Upper lobe of right lung (tissue), 1 donor: Measurements from ENCODE around the gene SNX13. TPM values are rescaled to one million over a fixed set of nuclear protein-coding genes. Genes with fewer than 3 reads are reported as not detected.

Experiments used
- ATAC-seq: fragments of 200-7000 bp; cut with Tn5 transposase; one replicate; pipeline ENCODE4 v1.9.1; 2020; ENCODE audit warnings: mild to moderate bottlenecking, moderate library complexity
- DNase-seq: peaks from one replicate; pipeline ENCODE4 v3.0.0-alpha.2; 2020
- H3K27ac ChIP-seq: fragments of 200-600 bp; one replicate; pipeline ENCODE4 v1.8.0; 2022
- H3K27me3 ChIP-seq: fragments of 200-600 bp; one replicate; pipeline ENCODE4 v1.8.0; 2022; ENCODE audit warnings: mild to moderate bottlenecking
- H3K36me3 ChIP-seq: fragments of 200-600 bp; one replicate; pipeline ENCODE4 v1.8.0; 2022
- H3K4me1 ChIP-seq: fragments of 200-600 bp; one replicate; pipeline ENCODE4 v1.8.0; 2022
- H3K4me3 ChIP-seq: fragments of 200-600 bp; one replicate; pipeline ENCODE4 v1.8.0; 2022; ENCODE audit warnings: mild to moderate bottlenecking
- H3K9me3 ChIP-seq: fragments of 200-600 bp; one replicate; pipeline ENCODE4 v1.8.0; 2022
- intact Hi-C: fragments of 100-400 bp; cut with DNase I; formaldehyde crosslinking; loops from one replicate; pipeline ENCODE4 v1.11.0; 2022
- total RNA-seq: library from RNA; stranded (reverse); fragmentation: NEBNext Ultra II Directional; extraction: Animal tissue kit (Norgen Biotek cat#: 25700); gene quantifications from one replicate; pipeline ENCODE4 v1.2.1, GENCODE V29; 2021
- TF ChIP-seq, protein P1 (sequence below): fragments of 200-600 bp; IDR thresholded peaks from one replicate; pipeline ENCODE4 v1.8.0; 2022; ENCODE audit warnings: antibody characterized with exemption
- donor health status: DM: no; HTN: yes; CAD: no; lungs with severe emphysema.

Gene SNX13
- total RNA-seq, 1 donor from 2014 or later: 47.0 TPM

DNA sequence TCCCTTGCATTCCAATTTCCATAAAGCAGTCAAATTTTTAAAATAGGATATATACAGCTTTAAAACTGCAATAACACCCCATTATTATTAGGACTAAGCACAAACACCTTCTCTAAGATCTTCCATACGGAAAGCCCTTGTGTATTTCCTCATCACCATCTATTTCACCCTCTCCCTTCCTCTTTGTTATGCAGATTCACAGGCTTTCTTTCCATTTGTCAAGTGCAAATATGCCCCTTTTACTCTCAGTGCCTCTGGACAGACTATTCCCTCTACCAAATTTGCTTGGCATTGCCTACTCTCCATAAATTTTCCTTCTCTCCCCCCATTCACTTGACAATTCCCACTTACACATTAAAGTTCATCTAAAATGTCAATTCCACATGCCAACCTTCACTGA, 61.7 kb downstream of the SNX13 start:
- no peak for ATAC-seq
- DNase-seq: no peak
- Histone ChIP-seq H3K36me3 (peaks cover 42% of the 10 kb centered on the region), H3K9me3 (no peaks in the 10 kb centered on the region), H3K4me1 (no peaks in the 10 kb centered on the region), H3K4me3 (no peak overlapping the region), H3K27me3 (no peaks in the 10 kb centered on the region), H3K27ac (no peak overlapping the region)
- intact Hi-C loops: no loop called here
- TF ChIP-seq, protein P1, sequence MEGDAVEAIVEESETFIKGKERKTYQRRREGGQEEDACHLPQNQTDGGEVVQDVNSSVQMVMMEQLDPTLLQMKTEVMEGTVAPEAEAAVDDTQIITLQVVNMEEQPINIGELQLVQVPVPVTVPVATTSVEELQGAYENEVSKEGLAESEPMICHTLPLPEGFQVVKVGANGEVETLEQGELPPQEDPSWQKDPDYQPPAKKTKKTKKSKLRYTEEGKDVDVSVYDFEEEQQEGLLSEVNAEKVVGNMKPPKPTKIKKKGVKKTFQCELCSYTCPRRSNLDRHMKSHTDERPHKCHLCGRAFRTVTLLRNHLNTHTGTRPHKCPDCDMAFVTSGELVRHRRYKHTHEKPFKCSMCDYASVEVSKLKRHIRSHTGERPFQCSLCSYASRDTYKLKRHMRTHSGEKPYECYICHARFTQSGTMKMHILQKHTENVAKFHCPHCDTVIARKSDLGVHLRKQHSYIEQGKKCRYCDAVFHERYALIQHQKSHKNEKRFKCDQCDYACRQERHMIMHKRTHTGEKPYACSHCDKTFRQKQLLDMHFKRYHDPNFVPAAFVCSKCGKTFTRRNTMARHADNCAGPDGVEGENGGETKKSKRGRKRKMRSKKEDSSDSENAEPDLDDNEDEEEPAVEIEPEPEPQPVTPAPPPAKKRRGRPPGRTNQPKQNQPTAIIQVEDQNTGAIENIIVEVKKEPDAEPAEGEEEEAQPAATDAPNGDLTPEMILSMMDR: no peak

DNA sequence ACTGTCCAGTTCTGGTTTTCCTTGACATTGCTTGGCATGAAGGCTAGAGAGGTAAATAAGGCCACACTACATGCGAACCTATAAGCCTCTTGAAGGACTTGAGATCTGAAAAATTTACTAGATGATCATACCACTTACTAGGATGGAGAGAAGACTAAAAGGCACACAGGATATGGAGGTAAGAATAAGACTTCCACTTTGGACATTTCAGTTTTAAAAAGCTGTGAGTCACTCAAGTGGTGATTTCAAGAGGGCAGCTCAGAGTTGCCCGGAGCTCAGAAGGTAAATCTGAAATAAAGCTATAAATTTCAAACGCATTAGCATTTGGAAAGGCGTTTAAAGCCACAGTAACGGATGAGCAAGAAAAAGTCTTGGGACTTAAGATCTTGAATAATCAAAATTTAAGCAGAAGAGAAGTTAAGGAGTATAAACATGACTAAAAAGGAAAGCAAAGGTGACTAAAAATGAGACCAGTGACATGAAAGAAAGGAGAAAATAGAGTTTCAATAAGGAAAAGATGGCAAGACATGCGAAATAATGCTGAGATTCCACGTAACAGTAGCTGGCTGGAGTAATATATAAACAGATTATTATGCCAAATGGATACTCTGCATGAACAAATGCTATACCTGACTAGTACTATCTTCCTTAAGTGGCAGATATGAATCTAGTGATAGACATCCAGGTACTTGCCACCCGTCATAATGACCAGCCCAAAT, 68.3 kb downstream of the SNX13 start:
- TF ChIP-seq, protein P1: no peak
- Histone ChIP-seq H3K9me3 (no peaks in the 10 kb centered on the region), H3K27ac (no peak overlapping the region), H3K4me3 (no peak overlapping the region), H3K36me3 (peaks cover 51% of the 10 kb centered on the region), H3K27me3 (no peaks in the 10 kb centered on the region), H3K4me1 (no peaks in the 10 kb centered on the region)
- ATAC-seq: no peak
- DNase-seq: no peak
- intact Hi-C loops: no loop called here

DNA sequence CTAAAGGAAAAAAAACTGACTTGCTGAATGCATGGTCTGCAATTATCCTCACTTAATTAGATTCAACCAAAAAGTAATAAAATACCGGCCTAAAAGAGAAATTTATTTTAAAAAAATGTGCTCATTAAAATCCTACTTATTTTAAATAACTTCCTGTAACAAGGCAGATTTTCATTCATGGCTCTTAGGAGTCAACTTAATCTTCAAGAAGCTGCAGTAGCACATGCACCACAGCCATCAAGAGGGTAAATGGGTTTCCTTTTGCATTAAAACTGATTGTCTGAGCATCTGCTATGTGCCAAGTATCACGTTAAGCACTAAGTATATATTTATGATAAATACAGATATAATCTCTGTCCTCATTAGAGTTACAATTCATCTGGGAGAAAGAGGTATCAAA, 69.9 kb downstream of the SNX13 start:
- DNase-seq (no peak), ATAC-seq (no peak)
- no peak overlapping the region for H3K27ac ChIP-seq
- no peak overlapping the region for H3K4me3 ChIP-seq
- H3K4me1 ChIP-seq: no peaks in the 10 kb centered on the region
- intact Hi-C loops: no loop called here
- peaks cover 2% of the 10 kb centered on the region for H3K9me3 ChIP-seq
- H3K36me3 ChIP-seq: peaks cover 58% of the 10 kb centered on the region
- TF ChIP-seq, protein P1: no peak
- H3K27me3 ChIP-seq: no peaks in the 10 kb centered on the region

DNA sequence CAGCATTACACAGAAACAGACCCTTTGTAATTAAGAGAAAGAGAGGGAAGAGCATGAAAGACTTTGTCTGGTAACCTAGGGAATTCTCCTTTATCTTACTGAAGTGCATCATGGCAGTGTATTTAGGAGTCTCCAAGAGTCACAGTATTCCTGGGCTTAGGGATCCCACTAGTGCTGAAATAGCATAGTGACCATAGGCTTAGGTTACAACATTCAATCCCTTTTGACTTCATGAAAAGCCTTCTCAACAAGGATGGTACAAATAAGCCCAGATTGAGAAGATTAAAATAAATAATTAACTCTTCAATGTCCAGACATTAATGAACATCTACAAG, 76.5 kb downstream of the SNX13 start:
- Histone ChIP-seq H3K4me3 (no peak overlapping the region), H3K27ac (no peak overlapping the region), H3K36me3 (peaks cover 37% of the 10 kb centered on the region), H3K4me1 (no peaks in the 10 kb centered on the region), H3K9me3 (peaks cover 5% of the 10 kb centered on the region), H3K27me3 (no peaks in the 10 kb centered on the region)
- intact Hi-C loops: no loop called here
- no peak for ATAC-seq
- DNase-seq: no peak
- TF ChIP-seq, protein P1: no peak

DNA sequence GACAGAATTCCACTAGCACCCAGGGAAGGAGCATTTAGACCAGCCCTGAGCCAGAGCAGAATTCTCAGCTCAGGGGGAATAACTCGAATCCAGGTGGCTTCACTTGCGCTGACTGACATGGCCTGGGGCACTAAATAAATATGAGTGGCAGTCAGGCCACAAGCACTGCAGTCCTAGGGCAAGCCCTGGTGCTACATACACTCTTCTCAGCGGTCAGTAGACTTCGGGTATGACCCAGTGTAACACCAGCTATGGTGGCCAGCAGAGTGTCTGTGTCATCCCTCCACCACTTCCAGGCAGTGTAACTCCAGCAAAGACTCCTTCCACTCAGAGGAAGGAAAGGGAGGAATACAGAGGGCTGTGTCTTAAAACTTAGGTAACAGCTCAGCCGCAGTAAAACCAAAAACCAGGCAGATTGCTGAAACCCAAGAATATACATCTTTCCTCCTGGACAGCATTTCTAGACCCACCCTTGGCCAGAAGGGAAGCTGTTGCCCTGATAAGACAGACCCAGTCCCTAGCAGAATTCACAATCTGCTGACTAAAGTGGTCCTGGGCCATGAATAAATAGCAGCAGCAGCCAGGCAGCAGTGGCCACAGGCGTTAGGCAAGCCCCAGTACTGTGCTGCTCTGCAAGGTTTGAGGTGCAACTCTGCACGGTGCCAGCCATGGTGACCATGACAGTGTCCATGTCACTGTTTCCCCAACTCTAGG, 77.0 kb downstream of the SNX13 start:
- intact Hi-C loops: no loop called here
- no peak overlapping the region for H3K27ac ChIP-seq
- ATAC-seq (peak; percentile 13), DNase-seq (no peak)
- H3K4me3 ChIP-seq: no peak overlapping the region
- no peaks in the 10 kb centered on the region for H3K4me1 ChIP-seq
- H3K27me3 ChIP-seq: no peaks in the 10 kb centered on the region
- TF ChIP-seq, protein P1: no peak
- peaks cover 5% of the 10 kb centered on the region for H3K9me3 ChIP-seq
- peaks cover 35% of the 10 kb centered on the region for H3K36me3 ChIP-seq
